HEK293 (cell line): Measurements from ENCODE around the gene MTCL1.

Source experiments
- CTCF ChIA-PET: fragments of 350-600 bp; formaldehyde crosslinking; extraction: SDS; loops from one replicate; lab custom pipeline; 2021; ENCODE audit warnings: antibody characterized with exemption; lab: Yijun Ruan, JAX
- POLR2A ChIA-PET: fragments of 300-600 bp; formaldehyde crosslinking; extraction: SDS; loops from one replicate; lab custom pipeline; 2020; ENCODE audit warnings: antibody characterized with exemption, inconsistent platforms; lab: Yijun Ruan, JAX
- H3K27ac ChIP-seq: fragments of 200-500 bp; sonication (Bioruptor generic); 2 replicates; pipeline ENCODE4 v1.5.1; 2014; ENCODE audit warnings: low read depth, low read length, control low read depth, inconsistent platforms; ENCODE audit errors: extremely low read depth
- H3K36me3 ChIP-seq, 2 experiments: fragments of 200-500 bp in 1 of 2; sonication (Bioruptor generic) in 1 of 2; 1 replicate in 1 of 2; 2 replicates in 1 of 2; pipeline ENCODE4 v1.5.1; 2014 to 2017; ENCODE audit warnings: inconsistent platforms in 2 of 2, low read length in 2 of 2; ENCODE audit not compliant: control insufficient read depth in 2 of 2, insufficient read depth in 1 of 2
- H3K4me1 ChIP-seq: fragments of 200-500 bp; sonication (Bioruptor generic); 2 replicates; pipeline ENCODE4 v1.5.1; 2014; ENCODE audit warnings: mild to moderate bottlenecking, low read length, inconsistent platforms; ENCODE audit not compliant: control insufficient read depth, insufficient read depth
- H3K4me3 ChIP-seq: 2 replicates; pipeline ENCODE4 v1.5.1; 2011; ENCODE audit warnings: low read depth, mild to moderate bottlenecking, control low read depth, low read length, moderate library complexity
- H3K9me3 ChIP-seq: fragments of 200-500 bp; sonication (Bioruptor generic); 2 replicates; pipeline ENCODE4 v1.5.1; 2014; ENCODE audit warnings: low read depth, low read length, inconsistent platforms; ENCODE audit not compliant: control insufficient read depth, insufficient read depth
- KLF9 ChIP-seq: fragments of 450-650 bp; formaldehyde crosslinking; IDR thresholded peaks from 2 replicates; pipeline ENCODE4 v1.5.1; 2016; ENCODE audit warnings: missing biosample characterization, missing genetic modification characterization, low read depth
- SALL2 ChIP-seq: fragments of 450-650 bp; formaldehyde crosslinking; IDR thresholded peaks from 2 replicates; pipeline ENCODE4 v1.5.0; 2017; ENCODE audit warnings: missing biosample characterization, mild to moderate bottlenecking, missing genetic modification characterization, borderline replicate concordance
- ZFP37 ChIP-seq: fragments of 450-650 bp; formaldehyde crosslinking; IDR thresholded peaks from 2 replicates; pipeline ENCODE4 v1.5.1; 2016; ENCODE audit warnings: missing biosample characterization, missing genetic modification characterization
- ZNF133 ChIP-seq: fragments of 450-650 bp; formaldehyde crosslinking; IDR thresholded peaks from 2 replicates; pipeline ENCODE4 v1.5.1; 2016; ENCODE audit warnings: missing biosample characterization, missing genetic modification characterization
- ZNF155 ChIP-seq: fragments of 450-650 bp; formaldehyde crosslinking; IDR thresholded peaks from 2 replicates; pipeline ENCODE4 v1.5.1; 2016; ENCODE audit warnings: missing biosample characterization, missing genetic modification characterization
- ZNF221 ChIP-seq: fragments of 450-650 bp; formaldehyde crosslinking; IDR thresholded peaks from 2 replicates; pipeline ENCODE4 v1.5.1; 2017; ENCODE audit warnings: missing biosample characterization, missing genetic modification characterization, borderline replicate concordance
- ZNF239 ChIP-seq: fragments of 450-650 bp; formaldehyde crosslinking; IDR thresholded peaks from 2 replicates; pipeline ENCODE4 v1.5.1; 2016; ENCODE audit warnings: missing biosample characterization, missing genetic modification characterization
- ZNF473 ChIP-seq: fragments of 450-650 bp; formaldehyde crosslinking; IDR thresholded peaks from 2 replicates; pipeline ENCODE4 v1.5.1; 2017; ENCODE audit warnings: missing biosample characterization, missing genetic modification characterization
- ZNF514 ChIP-seq: fragments of 450-650 bp; formaldehyde crosslinking; IDR thresholded peaks from 2 replicates; pipeline ENCODE4 v1.5.1; 2016; ENCODE audit warnings: missing biosample characterization, missing genetic modification characterization
- ZNF610 ChIP-seq: fragments of 450-650 bp; formaldehyde crosslinking; IDR thresholded peaks from 2 replicates; pipeline ENCODE4 v1.5.1; 2016; ENCODE audit warnings: missing biosample characterization, missing genetic modification characterization, borderline replicate concordance
- ZNF621 ChIP-seq: fragments of 450-650 bp; formaldehyde crosslinking; IDR thresholded peaks from 2 replicates; pipeline ENCODE4 v1.5.1; 2017; ENCODE audit warnings: missing biosample characterization, missing genetic modification characterization
- ZNF76 ChIP-seq: fragments of 450-650 bp; formaldehyde crosslinking; IDR thresholded peaks from 2 replicates; pipeline ENCODE4; 2016; ENCODE audit warnings: low read depth, missing biosample characterization, missing genetic modification characterization, borderline replicate concordance
- ZNF776 ChIP-seq: fragments of 450-650 bp; formaldehyde crosslinking; IDR thresholded peaks from 2 replicates; pipeline ENCODE4 v1.5.0; 2017; ENCODE audit warnings: missing biosample characterization, missing genetic modification characterization, borderline replicate concordance
- ZSCAN23 ChIP-seq: fragments of 450-650 bp; formaldehyde crosslinking; IDR thresholded peaks from 2 replicates; pipeline ENCODE4 v1.5.1; 2016; ENCODE audit warnings: missing biosample characterization, missing genetic modification characterization
- TF ChIP-seq, protein P1 (sequence below): fragments of 450-650 bp; formaldehyde crosslinking; IDR thresholded peaks from 2 replicates; pipeline ENCODE4 v1.5.1; 2016; ENCODE audit warnings: missing biosample characterization, missing genetic modification characterization
- TF ChIP-seq, protein P2 (sequence below): fragments of 450-650 bp; formaldehyde crosslinking; IDR thresholded peaks from 2 replicates; pipeline ENCODE4 v1.5.1; 2016; ENCODE audit warnings: missing biosample characterization, missing genetic modification characterization
- TF ChIP-seq, protein P3 (sequence below): fragments of 450-650 bp; formaldehyde crosslinking; IDR thresholded peaks from 2 replicates; pipeline ENCODE4 v1.5.1; 2016; ENCODE audit warnings: missing biosample characterization, missing genetic modification characterization
- TF ChIP-seq, protein P4 (sequence below): fragments of 450-650 bp; formaldehyde crosslinking; IDR thresholded peaks from 2 replicates; pipeline ENCODE4 v1.5.1; 2017; ENCODE audit warnings: missing biosample characterization, missing genetic modification characterization
- TF ChIP-seq, protein P5 (sequence below): sonication (generic); formaldehyde crosslinking; IDR thresholded peaks from 2 replicates; pipeline ENCODE4 v1.8.1; 2022; ENCODE audit warnings: mild to moderate bottlenecking, moderate library complexity, missing genetic modification reagents
- TF ChIP-seq, protein P6 (sequence below): fragments of 450-650 bp; formaldehyde crosslinking; IDR thresholded peaks from 2 replicates; pipeline ENCODE4 v1.5.1; 2016; ENCODE audit warnings: missing biosample characterization, missing genetic modification characterization

Gene MTCL1

DNA sequence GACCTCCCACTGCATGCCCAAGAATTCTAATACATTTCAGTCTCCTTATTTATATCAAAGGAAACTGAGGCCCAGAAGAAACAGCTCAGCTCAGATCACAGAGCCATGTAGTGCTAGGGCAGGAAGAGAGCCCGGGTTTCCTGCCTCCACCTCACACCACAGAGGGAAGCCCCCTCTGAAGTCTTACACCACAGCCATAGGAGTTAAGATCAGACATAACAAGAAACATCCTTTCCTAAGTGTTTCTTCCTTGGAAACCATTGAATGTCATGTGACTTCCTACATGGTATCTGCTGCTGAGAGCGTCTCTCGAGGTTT lies 102.1 kb downstream of the MTCL1 start:
- TF ChIP-seq ZNF155 (tag by site-specific recombination) (no peak), KLF9 (tag by site-specific recombination) (no peak)
- TF ChIP-seq, protein P1, sequence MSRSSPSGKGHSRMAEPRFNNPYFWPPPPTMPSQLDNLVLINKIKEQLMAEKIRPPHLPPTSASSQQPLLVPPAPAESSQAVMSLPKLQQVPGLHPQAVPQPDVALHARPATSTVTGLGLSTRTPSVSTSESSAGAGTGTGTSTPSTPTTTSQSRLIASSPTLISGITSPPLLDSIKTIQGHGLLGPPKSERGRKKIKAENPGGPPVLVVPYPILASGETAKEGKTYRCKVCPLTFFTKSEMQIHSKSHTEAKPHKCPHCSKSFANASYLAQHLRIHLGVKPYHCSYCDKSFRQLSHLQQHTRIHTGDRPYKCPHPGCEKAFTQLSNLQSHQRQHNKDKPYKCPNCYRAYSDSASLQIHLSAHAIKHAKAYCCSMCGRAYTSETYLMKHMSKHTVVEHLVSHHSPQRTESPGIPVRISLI (tag by site-specific recombination): no peak
- CTCF ChIA-PET: interaction anchor here (0.5 to 1.3 kb wide), 3 partner anchors 25 to 185 kb away, joined by 3 to 4 read pairs (median 3); no protein-coding TSS in a partner anchor
- no peak overlapping the region for H3K27ac ChIP-seq
- H3K9me3 ChIP-seq: no peaks in the 10 kb centered on the region
- H3K4me1 ChIP-seq: no peaks in the 10 kb centered on the region
- POLR2A ChIA-PET: no interaction called here
- H3K4me3 ChIP-seq: no peak overlapping the region
- H3K36me3 ChIP-seq: peaks cover 0 to 24% of the 10 kb centered on the region in 2 experiments; a peak in 2 of 3 replicates

DNA sequence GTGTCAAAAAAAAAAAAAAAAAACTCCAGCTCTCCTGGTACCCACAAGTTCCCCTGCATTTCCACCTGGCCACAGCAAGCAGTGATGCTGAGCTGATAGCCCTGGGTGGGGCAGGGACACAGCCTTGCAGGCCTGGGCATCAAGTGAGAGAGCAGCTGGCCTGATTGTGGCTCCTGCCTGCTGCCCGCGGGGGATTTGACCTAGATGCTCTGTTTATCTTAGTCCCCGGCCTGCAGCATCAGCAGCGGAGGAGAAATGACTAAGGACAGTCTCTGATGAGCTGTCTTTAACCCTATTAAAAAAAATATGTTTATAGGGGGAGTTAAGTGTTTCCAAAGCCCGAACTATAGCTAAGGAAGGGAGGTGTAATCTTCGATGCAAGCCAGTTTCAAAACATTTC lies 102.6 kb downstream of the MTCL1 start:
- ChIA-PET CTCF (interaction anchor here (0.5 to 1.3 kb wide), 4 partner anchors 25 to 269 kb away, joined by 3 to 4 read pairs (median 3); no protein-coding TSS in a partner anchor), POLR2A (interaction anchor here (0.6 kb wide), 2 partner anchors 16 to 38 kb away, joined by 4 to 7 read pairs; no protein-coding TSS in a partner anchor)
- no peaks in the 10 kb centered on the region for H3K4me1 ChIP-seq
- no peak overlapping the region for H3K4me3 ChIP-seq
- H3K36me3 ChIP-seq: peaks cover 2 to 28% of the 10 kb centered on the region in 2 experiments; a peak in 2 of 3 replicates
- no peaks in the 10 kb centered on the region for H3K9me3 ChIP-seq
- H3K27ac ChIP-seq: no peak overlapping the region
- TF ChIP-seq ZNF514 (no peak), ZNF621 (tag by site-specific recombination) (no peak), ZNF76 (tag by site-specific recombination) (no peak), ZNF133 (no peak), ZNF221 (tag by site-specific recombination) (no peak), ZSCAN23 (no peak), ZNF776 (tag by site-specific recombination) (no peak), ZNF239 (tag by site-specific recombination) (no peak), ZNF610 (no peak)

DNA sequence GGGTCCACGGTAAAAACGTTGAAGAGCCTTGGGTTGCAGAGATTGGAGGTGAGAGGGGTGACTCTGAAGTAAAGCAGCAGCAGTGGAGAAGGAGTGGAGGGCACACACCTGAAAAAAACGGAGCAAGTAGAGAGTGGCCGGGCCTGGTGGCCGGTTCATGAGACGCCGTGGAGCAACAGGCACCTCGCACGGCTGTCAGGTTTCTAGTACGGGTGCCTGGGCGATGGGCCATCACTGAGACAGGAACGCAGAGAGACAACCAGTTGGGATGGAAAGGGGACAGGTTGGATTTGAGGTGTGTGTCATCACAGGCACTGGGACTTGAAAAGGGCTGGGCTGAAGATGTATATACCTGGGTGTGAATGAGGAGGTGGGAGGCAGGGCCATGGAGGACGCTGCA lies 104.2 kb downstream of the MTCL1 start:
- Histone ChIP-seq H3K27ac (no peak overlapping the region), H3K9me3 (no peaks in the 10 kb centered on the region), H3K36me3 (peaks cover 4 to 37% of the 10 kb centered on the region in 2 experiments; a peak in 2 of 3 replicates), H3K4me3 (no peak overlapping the region), H3K4me1 (no peaks in the 10 kb centered on the region)
- ChIA-PET CTCF (interaction anchor here (1.0 kb wide), 1 partner anchor 179 kb away, joined by 3 read pairs; no protein-coding TSS in a partner anchor), POLR2A (no interaction called here)
- TF ChIP-seq, protein P2, sequence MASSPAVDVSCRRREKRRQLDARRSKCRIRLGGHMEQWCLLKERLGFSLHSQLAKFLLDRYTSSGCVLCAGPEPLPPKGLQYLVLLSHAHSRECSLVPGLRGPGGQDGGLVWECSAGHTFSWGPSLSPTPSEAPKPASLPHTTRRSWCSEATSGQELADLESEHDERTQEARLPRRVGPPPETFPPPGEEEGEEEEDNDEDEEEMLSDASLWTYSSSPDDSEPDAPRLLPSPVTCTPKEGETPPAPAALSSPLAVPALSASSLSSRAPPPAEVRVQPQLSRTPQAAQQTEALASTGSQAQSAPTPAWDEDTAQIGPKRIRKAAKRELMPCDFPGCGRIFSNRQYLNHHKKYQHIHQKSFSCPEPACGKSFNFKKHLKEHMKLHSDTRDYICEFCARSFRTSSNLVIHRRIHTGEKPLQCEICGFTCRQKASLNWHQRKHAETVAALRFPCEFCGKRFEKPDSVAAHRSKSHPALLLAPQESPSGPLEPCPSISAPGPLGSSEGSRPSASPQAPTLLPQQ (tag by site-specific recombination): no peak
- TF ChIP-seq, protein P3, sequence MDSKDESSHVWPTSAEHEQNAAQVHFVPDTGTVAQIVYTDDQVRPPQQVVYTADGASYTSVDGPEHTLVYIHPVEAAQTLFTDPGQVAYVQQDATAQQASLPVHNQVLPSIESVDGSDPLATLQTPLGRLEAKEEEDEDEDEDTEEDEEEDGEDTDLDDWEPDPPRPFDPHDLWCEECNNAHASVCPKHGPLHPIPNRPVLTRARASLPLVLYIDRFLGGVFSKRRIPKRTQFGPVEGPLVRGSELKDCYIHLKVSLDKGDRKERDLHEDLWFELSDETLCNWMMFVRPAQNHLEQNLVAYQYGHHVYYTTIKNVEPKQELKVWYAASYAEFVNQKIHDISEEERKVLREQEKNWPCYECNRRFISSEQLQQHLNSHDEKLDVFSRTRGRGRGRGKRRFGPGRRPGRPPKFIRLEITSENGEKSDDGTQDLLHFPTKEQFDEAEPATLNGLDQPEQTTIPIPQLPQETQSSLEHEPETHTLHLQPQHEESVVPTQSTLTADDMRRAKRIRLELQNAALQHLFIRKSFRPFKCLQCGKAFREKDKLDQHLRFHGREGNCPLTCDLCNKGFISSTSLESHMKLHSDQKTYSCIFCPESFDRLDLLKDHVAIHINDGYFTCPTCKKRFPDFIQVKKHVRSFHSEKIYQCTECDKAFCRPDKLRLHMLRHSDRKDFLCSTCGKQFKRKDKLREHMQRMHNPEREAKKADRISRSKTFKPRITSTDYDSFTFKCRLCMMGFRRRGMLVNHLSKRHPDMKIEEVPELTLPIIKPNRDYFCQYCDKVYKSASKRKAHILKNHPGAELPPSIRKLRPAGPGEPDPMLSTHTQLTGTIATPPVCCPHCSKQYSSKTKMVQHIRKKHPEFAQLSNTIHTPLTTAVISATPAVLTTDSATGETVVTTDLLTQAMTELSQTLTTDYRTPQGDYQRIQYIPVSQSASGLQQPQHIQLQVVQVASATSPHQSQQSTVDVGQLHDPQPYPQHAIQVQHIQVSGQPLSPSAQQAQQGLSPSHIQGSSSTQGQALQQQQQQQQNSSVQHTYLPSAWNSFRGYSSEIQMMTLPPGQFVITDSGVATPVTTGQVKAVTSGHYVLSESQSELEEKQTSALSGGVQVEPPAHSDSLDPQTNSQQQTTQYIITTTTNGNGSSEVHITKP (tag by site-specific recombination): no peak
- TF ChIP-seq, protein P4, sequence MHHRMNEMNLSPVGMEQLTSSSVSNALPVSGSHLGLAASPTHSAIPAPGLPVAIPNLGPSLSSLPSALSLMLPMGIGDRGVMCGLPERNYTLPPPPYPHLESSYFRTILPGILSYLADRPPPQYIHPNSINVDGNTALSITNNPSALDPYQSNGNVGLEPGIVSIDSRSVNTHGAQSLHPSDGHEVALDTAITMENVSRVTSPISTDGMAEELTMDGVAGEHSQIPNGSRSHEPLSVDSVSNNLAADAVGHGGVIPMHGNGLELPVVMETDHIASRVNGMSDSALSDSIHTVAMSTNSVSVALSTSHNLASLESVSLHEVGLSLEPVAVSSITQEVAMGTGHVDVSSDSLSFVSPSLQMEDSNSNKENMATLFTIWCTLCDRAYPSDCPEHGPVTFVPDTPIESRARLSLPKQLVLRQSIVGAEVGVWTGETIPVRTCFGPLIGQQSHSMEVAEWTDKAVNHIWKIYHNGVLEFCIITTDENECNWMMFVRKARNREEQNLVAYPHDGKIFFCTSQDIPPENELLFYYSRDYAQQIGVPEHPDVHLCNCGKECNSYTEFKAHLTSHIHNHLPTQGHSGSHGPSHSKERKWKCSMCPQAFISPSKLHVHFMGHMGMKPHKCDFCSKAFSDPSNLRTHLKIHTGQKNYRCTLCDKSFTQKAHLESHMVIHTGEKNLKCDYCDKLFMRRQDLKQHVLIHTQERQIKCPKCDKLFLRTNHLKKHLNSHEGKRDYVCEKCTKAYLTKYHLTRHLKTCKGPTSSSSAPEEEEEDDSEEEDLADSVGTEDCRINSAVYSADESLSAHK (tag by site-specific recombination): no peak
- TF ChIP-seq, protein P5, sequence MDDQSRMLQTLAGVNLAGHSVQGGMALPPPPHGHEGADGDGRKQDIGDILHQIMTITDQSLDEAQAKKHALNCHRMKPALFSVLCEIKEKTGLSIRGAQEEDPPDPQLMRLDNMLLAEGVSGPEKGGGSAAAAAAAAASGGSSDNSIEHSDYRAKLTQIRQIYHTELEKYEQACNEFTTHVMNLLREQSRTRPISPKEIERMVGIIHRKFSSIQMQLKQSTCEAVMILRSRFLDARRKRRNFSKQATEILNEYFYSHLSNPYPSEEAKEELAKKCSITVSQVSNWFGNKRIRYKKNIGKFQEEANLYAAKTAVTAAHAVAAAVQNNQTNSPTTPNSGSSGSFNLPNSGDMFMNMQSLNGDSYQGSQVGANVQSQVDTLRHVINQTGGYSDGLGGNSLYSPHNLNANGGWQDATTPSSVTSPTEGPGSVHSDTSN (CRISPR knock-in tag): no peak
- TF ChIP-seq ZNF473 (no peak), SALL2 (tag by site-specific recombination) (no peak), ZFP37 (tag by site-specific recombination) (no peak)
- TF ChIP-seq, protein P6, sequence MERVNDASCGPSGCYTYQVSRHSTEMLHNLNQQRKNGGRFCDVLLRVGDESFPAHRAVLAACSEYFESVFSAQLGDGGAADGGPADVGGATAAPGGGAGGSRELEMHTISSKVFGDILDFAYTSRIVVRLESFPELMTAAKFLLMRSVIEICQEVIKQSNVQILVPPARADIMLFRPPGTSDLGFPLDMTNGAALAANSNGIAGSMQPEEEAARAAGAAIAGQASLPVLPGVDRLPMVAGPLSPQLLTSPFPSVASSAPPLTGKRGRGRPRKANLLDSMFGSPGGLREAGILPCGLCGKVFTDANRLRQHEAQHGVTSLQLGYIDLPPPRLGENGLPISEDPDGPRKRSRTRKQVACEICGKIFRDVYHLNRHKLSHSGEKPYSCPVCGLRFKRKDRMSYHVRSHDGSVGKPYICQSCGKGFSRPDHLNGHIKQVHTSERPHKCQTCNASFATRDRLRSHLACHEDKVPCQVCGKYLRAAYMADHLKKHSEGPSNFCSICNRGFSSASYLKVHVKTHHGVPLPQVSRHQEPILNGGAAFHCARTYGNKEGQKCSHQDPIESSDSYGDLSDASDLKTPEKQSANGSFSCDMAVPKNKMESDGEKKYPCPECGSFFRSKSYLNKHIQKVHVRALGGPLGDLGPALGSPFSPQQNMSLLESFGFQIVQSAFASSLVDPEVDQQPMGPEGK: no peak
